Neural progenitor cell (in vitro differentiated cells): ENCODE data around the gene SLC4A2. TPM values are rescaled to one million over a fixed set of nuclear protein-coding genes. Genes with fewer than 3 reads are reported as not detected.

Source experiments
- DNase-seq: peaks from one replicate; pipeline ENCODE4 v3.0.0-alpha.2; 2016; ENCODE audit warnings: low spot score
- H2AFZ ChIP-seq: fragments of 200-600 bp; sonication (generic); replicated peaks from 2 replicates; pipeline ENCODE4 v1.6.1; 2016; ENCODE audit warnings: antibody characterized with exemption
- H3F3A ChIP-seq: fragments of 200-600 bp; sonication (generic); 2 replicates; pipeline ENCODE4 v1.6.1; 2016; ENCODE audit warnings: antibody characterized with exemption, low read depth
- H3K27ac ChIP-seq: fragments of 200-600 bp; sonication (generic); 2 replicates; pipeline ENCODE4 v1.5.1; 2016; ENCODE audit warnings: mild to moderate bottlenecking
- H3K27me3 ChIP-seq: fragments of 200-600 bp; sonication (generic); 2 replicates; pipeline ENCODE4 v1.6.1; 2016; ENCODE audit warnings: mild to moderate bottlenecking, moderate library complexity
- H3K36me3 ChIP-seq: fragments of 200-600 bp; sonication (generic); 2 replicates; pipeline ENCODE4 v1.5.1; 2016
- H3K4me1 ChIP-seq: fragments of 200-600 bp; sonication (generic); 2 replicates; pipeline ENCODE4 v1.6.1; 2016; ENCODE audit warnings: mixed run types
- H3K4me2 ChIP-seq: fragments of 200-600 bp; sonication (generic); 2 replicates; pipeline ENCODE4 v1.6.1; 2016
- H3K4me3 ChIP-seq: fragments of 200-600 bp; sonication (generic); 2 replicates; pipeline ENCODE4 v1.5.1; 2016
- H3K79me2 ChIP-seq: fragments of 200-600 bp; sonication (generic); 2 replicates; pipeline ENCODE4 v1.6.1; 2016; ENCODE audit warnings: low read depth
- H3K9ac ChIP-seq: fragments of 200-600 bp; sonication (generic); 2 replicates; pipeline ENCODE4 v1.6.1; 2016
- H3K9me3 ChIP-seq: fragments of 200-600 bp; sonication (generic); 2 replicates; pipeline ENCODE4 v1.5.1; 2016; ENCODE audit warnings: low read depth
- H4K20me1 ChIP-seq: fragments of 200-600 bp; sonication (generic); 2 replicates; pipeline ENCODE4 v1.6.1; 2016; ENCODE audit warnings: low read depth
- H3K27ac Mint-ChIP-seq: 3 replicates; pipeline ENCODE4 v1.8.0; 2021; ENCODE audit warnings: mixed read lengths
- H3K27me3 Mint-ChIP-seq: 2 replicates; pipeline ENCODE4 v1.8.0; 2022; ENCODE audit warnings: low read depth, mild to moderate bottlenecking, inconsistent platforms, moderate library complexity, mixed read lengths; ENCODE audit not compliant: insufficient read depth
- H3K36me3 Mint-ChIP-seq: 3 replicates; pipeline ENCODE4 v1.8.0; 2021; ENCODE audit warnings: mixed read lengths
- H3K4me1 Mint-ChIP-seq: 3 replicates; pipeline ENCODE4 v1.8.0; 2021; ENCODE audit warnings: mixed read lengths
- H3K4me3 Mint-ChIP-seq: 3 replicates; pipeline ENCODE4 v1.8.0; 2021; ENCODE audit warnings: mild to moderate bottlenecking, moderate library complexity, mixed read lengths
- H3K9me3 Mint-ChIP-seq: 3 replicates; pipeline ENCODE4 v1.8.0; 2020; ENCODE audit warnings: mixed read lengths
- EZH2 ChIP-seq: fragments of 200-600 bp; sonication (generic); IDR thresholded peaks from 2 replicates; pipeline ENCODE4 v1.6.1; 2017; ENCODE audit warnings: antibody characterized with exemption, mild to moderate bottlenecking, moderate library complexity
- EZH2phosphoT487 ChIP-seq: fragments of 200-600 bp; sonication (generic); IDR thresholded peaks from 2 replicates; pipeline ENCODE4 v1.6.1; 2017; ENCODE audit warnings: antibody characterized with exemption
- total RNA-seq: library from RNA; depleted of rRNA; stranded (reverse); fragments of >200 nt; gene quantifications from 2 replicates; pipeline ENCODE4 v1.2.3, GENCODE V29; 2015; ENCODE audit warnings: low replicate concordance
- TF ChIP-seq, protein P1 (sequence below): fragments of 200-600 bp; sonication (generic); IDR thresholded peaks from 2 replicates; pipeline ENCODE4 v1.5.1; 2017; ENCODE audit warnings: antibody characterized with exemption, mild to moderate bottlenecking

SLC4A2 gene
- total RNA-seq, 1 donor from 2014 or later, result 26.1 TPM

DNA sequence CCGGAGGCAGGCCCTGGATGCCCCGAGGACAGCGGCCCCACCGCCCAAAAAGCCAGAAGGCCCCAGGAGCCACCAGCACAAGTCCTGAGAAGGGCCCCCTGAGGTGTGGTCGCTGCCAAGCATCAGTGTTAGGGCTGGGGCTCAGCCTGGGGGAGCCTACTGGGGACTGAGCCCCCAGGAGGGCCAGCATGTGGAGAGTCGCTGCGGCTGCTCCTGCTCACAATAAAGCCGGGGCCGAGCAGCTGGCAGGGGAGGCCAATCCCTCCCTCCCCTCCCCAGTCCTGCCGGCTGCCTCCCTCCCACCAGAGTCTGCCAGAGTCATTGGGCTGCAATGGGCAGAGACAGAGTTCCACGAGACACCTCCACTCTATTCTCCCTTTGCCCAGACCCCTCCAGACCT, 14.1 kb upstream of the SLC4A2 start:
- DNase-seq, result no peak
- no peaks in the 10 kb centered on the region for H3K36me3 ChIP-seq
- no peaks in the 10 kb centered on the region for H3K36me3 Mint-ChIP-seq
- H2AFZ ChIP-seq, result no peak overlapping the region
- H3K4me3 ChIP-seq, result no peak overlapping the region
- H3K4me1 Mint-ChIP-seq, result no peaks in the 10 kb centered on the region
- H3K4me2 ChIP-seq, result no peak overlapping the region
- peaks cover 6% of the 10 kb centered on the region for H3K27me3 Mint-ChIP-seq
- H3K9me3 ChIP-seq, result no peaks in the 10 kb centered on the region
- no peak overlapping the region for H3K9ac ChIP-seq
- no peak overlapping the region for H3K27ac Mint-ChIP-seq
- no peaks in the 10 kb centered on the region for H3K4me1 ChIP-seq
- TF ChIP-seq EZH2, result no peak
- TF ChIP-seq, protein P1, sequence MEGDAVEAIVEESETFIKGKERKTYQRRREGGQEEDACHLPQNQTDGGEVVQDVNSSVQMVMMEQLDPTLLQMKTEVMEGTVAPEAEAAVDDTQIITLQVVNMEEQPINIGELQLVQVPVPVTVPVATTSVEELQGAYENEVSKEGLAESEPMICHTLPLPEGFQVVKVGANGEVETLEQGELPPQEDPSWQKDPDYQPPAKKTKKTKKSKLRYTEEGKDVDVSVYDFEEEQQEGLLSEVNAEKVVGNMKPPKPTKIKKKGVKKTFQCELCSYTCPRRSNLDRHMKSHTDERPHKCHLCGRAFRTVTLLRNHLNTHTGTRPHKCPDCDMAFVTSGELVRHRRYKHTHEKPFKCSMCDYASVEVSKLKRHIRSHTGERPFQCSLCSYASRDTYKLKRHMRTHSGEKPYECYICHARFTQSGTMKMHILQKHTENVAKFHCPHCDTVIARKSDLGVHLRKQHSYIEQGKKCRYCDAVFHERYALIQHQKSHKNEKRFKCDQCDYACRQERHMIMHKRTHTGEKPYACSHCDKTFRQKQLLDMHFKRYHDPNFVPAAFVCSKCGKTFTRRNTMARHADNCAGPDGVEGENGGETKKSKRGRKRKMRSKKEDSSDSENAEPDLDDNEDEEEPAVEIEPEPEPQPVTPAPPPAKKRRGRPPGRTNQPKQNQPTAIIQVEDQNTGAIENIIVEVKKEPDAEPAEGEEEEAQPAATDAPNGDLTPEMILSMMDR, result no peak
- no peak for TF ChIP-seq EZH2phosphoT487
- no peaks in the 10 kb centered on the region for H3F3A ChIP-seq
- H3K9me3 Mint-ChIP-seq, result no peaks in the 10 kb centered on the region
- peaks cover 19% of the 10 kb centered on the region for H3K27me3 ChIP-seq
- no peak overlapping the region for H3K27ac ChIP-seq
- no peak overlapping the region for H3K4me3 Mint-ChIP-seq
- no peaks in the 10 kb centered on the region for H3K79me2 ChIP-seq
- peaks cover 8% of the 10 kb centered on the region for H4K20me1 ChIP-seq

DNA sequence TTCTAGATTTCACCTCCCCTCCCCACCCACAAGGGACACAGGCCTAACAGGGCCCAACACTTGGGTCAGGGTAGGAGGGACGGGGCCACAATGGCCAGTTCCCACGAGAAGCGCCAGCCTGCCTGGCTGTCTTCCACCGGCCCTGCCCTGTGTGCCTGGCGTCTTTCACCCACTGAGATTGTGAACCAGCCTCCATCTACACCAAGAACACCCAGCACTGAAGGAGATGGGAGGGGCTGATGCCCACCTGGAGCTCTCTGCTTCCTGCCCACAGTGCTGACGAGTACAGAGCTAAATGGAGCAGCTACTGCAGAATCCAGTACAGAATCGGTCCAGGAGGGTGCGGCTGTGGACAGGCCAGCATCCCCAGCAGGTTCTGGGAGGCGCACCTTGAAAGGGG, 13.4 kb upstream of the SLC4A2 start:
- Mint-ChIP-seq H3K36me3 (no peaks in the 10 kb centered on the region), H3K27me3 (peaks cover 10% of the 10 kb centered on the region), H3K4me3 (no peak overlapping the region), H3K9me3 (no peaks in the 10 kb centered on the region), H3K27ac (no peak overlapping the region), H3K4me1 (no peaks in the 10 kb centered on the region)
- no peaks in the 10 kb centered on the region for H3K4me1 ChIP-seq
- H3K9me3 ChIP-seq, result no peaks in the 10 kb centered on the region
- H3K4me2 ChIP-seq, result no peak overlapping the region
- peaks cover 15% of the 10 kb centered on the region for H4K20me1 ChIP-seq
- TF ChIP-seq, protein P1, result no peak
- TF ChIP-seq EZH2phosphoT487 (no peak), EZH2 (no peak)
- no peak overlapping the region for H2AFZ ChIP-seq
- H3F3A ChIP-seq, result peaks cover 2% of the 10 kb centered on the region
- no peak overlapping the region for H3K4me3 ChIP-seq
- no peak overlapping the region for H3K27ac ChIP-seq
- no peak for DNase-seq
- no peaks in the 10 kb centered on the region for H3K36me3 ChIP-seq
- H3K9ac ChIP-seq, result no peak overlapping the region
- H3K27me3 ChIP-seq, result peaks cover 26% of the 10 kb centered on the region
- no peaks in the 10 kb centered on the region for H3K79me2 ChIP-seq

DNA sequence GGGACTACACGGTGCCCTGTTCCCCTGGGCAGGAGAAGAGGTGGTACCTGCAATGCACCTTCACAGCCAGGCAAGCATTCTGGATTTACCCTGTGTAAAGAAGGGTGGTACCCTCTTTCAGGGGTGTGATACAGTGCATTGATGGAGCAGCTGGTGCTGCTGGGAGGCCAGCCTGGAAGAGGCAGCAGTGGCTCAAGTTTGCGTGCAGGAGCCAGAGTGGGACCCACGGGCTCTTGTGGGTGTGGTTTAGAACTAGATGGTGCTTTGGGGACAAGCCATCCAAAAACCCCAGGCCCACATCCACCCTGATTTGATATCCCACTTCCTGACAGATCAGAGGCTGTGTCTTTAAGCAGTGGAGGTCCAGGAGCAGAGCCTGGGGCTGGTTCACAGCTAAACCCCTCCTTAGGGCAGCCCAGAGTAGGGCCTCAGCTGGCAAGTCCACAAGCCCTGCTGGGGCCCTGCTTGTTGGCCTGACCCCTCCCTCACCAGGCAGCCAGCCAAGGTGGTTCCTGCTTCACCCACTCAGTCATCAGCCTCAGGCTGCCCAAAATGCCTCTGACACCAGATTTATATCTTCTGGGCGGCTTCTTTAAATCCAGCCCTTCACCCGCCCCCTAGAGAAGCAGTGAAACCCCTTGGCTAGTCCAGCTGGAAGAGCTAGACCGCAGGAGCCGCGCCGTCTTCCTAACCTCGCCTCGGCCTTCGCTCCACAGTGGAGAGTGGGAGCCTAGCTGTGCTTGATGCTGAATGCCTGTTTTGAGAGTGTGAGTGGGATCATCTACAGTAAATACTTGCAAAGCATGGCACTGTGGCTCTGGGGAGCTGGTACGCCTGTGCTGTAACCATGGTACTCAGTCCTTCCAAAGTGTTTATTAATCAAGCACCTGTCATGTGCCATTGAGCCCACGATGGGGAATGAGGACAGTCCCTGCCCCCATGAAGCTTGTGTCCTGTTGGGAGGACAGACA, 12.5 kb upstream of the SLC4A2 start:
- no peak overlapping the region for H3K4me2 ChIP-seq
- H3K36me3 ChIP-seq, result no peaks in the 10 kb centered on the region

More for the DNA sequence above, 12.5 kb upstream of the SLC4A2 start:
- Histone ChIP-seq H2AFZ (no peak overlapping the region), H3K27ac (no peak overlapping the region), H3K9ac (no peak overlapping the region), H3K9me3 (no peaks in the 10 kb centered on the region), H3F3A (peaks cover 7% of the 10 kb centered on the region), H3K4me1 (no peaks in the 10 kb centered on the region), H3K4me3 (no peak overlapping the region), H4K20me1 (peaks cover 23% of the 10 kb centered on the region), H3K79me2 (no peaks in the 10 kb centered on the region), H3K27me3 (peaks cover 35% of the 10 kb centered on the region)
- no peak for DNase-seq
- no peaks in the 10 kb centered on the region for H3K36me3 Mint-ChIP-seq
- TF ChIP-seq EZH2phosphoT487, result no peak
- no peak for TF ChIP-seq EZH2
- TF ChIP-seq, protein P1, result no peak
- H3K27ac Mint-ChIP-seq, result no peak overlapping the region
- no peak overlapping the region for H3K4me3 Mint-ChIP-seq
- H3K27me3 Mint-ChIP-seq, result peaks cover 10% of the 10 kb centered on the region
- no peaks in the 10 kb centered on the region for H3K4me1 Mint-ChIP-seq
- no peaks in the 10 kb centered on the region for H3K9me3 Mint-ChIP-seq
